Heart right ventricle (tissue), 16 donors: Measurements from ENCODE around the gene KRT222. TPM values are rescaled to one million over a fixed set of nuclear protein-coding genes. Genes with fewer than 3 reads are reported as not detected.

Experiments
- ATAC-seq, 8 donors: fragments of 200-7000 bp; cut with Tn5 transposase; one replicate each; pipeline ENCODE4 v1.9.1; 2020; ENCODE audit warnings: mild to moderate bottlenecking in 8 of 8, moderate library complexity in 8 of 8, moderate number of reproducible peaks in 1 of 8
- DNase-seq, 2 donors: peaks; one replicate each; pipeline ENCODE4 v3.0.0-alpha.2; 2020
- H3K27ac ChIP-seq, 10 donors: fragments of 200-600 bp; sonication (generic) in 2 of 10; one replicate each; pipeline versions ENCODE4 v1.5.0 to v1.8.0; 2020 to 2022; ENCODE audit warnings: mild to moderate bottlenecking in 3 of 10
- H3K27me3 ChIP-seq, 7 donors: fragments of 200-600 bp; one replicate each; pipeline ENCODE4 v1.8.0; 2021 to 2022; ENCODE audit warnings: mild to moderate bottlenecking in 2 of 7
- H3K36me3 ChIP-seq, 9 donors: fragments of 200-600 bp; sonication (generic) in 1 of 9; one replicate each; pipeline versions ENCODE4 v1.5.0 to v1.8.0; 2020 to 2022; ENCODE audit warnings: mild to moderate bottlenecking in 2 of 9
- H3K4me1 ChIP-seq, 9 donors: fragments of 200-600 bp; sonication (generic) in 1 of 9; one replicate each; pipeline versions ENCODE4 v1.5.0 to v1.8.0; 2020 to 2022; ENCODE audit warnings: mild to moderate bottlenecking in 4 of 9
- H3K4me3 ChIP-seq, 10 donors: fragments of 200-600 bp; sonication (generic) in 2 of 10; one replicate each; pipeline versions ENCODE4 v1.5.0 to v1.8.0; 2020 to 2022; ENCODE audit warnings: mild to moderate bottlenecking in 7 of 10, moderate library complexity in 2 of 10
- H3K9me3 ChIP-seq, 11 donors: fragments of 200-600 bp in 10 of 11; sonication (generic) in 2 of 11; one replicate each; pipeline versions ENCODE4 v1.5.0 to v1.8.0; 2013 to 2022; ENCODE audit warnings: mild to moderate bottlenecking in 2 of 11, control low read depth in 1 of 11, moderate library complexity in 1 of 11
- WGBS, 2 donors: extraction: QIAGEN DNeasy Blood & Tissue Kit; methylation state at CpG; one replicate each; pipeline ENCODE4 v1.1.7; 2013; ENCODE audit warnings: inconsistent platforms in 1 of 2; 5-methylcytosine and 5-hydroxymethylcytosine counted together
- intact Hi-C, 10 donors: fragments of 100-400 bp; cut with DNase I; formaldehyde crosslinking; loops; one replicate each; pipeline versions ENCODE4 v1.11.1 to v1.14.2; 2022
- polyA plus RNA-seq, 2 donors: library from polyadenylated mRNA; stranded (reverse); fragments of 200-250 nt; gene quantifications; one replicate each; pipeline ENCODE4 v1.2.3, GENCODE V29; 2013
- total RNA-seq, 10 donors: library from RNA; stranded (reverse); fragmentation: NEBNext Ultra II Directional in 3 of 10; extraction: Animal tissue kit (Norgen Biotek cat#: 25700) in 3 of 10; gene quantifications; one replicate each; pipeline versions ENCODE4 v1.2.1 to v1.2.4, GENCODE V29; 2021 to 2023
- TF ChIP-seq, protein P1 (sequence below), 9 donors: fragments of 200-600 bp; sonication (generic) in 2 of 9; IDR thresholded peaks; one replicate each; pipeline versions ENCODE4 v1.5.0 to v1.8.0; 2021 to 2022; ENCODE audit warnings: antibody characterized with exemption in 9 of 9, mild to moderate bottlenecking in 5 of 9, moderate library complexity in 1 of 9
- donor health status: Arrhythmogenic right ventricular cardiomyopathy.
- donor health status: ischemic (EF 13 %, LVEDD 7.1; RV severe dilation, severe dysfunction).
- donor health status: healthy with polysubstance abuse.
- donor health status: DM: no; HTN: yes; CAD: no.
- donor health status: DM: no; HTN: no; CAD: no.
- donor health status: ischemic (EF 25% LVEDD 6.9; RV normal size, moderate dysfunction).
- donor health status: ischemic (EF 25% LVEDD 5.7; RV mildly dilated, moderate dysfunction).
- donor health status: healthy.
- donor health status: DM: yes; HTN: yes; CAD: no.
- donor health status: Ischemic cardiomyopathy.
- donor health status: ischemic (EF 35%, LVEDD 5.7; RV mildly dilated, moderate dysfunction).
- donor health status: nonischemic (EF 11% LVEDD 7.7; RV severe dilation, severe dysfunction).
- donor health status: DM: yes; HTN: yes; CAD: no.
- donor health status: PGD.
- donor health status: ischemic (EF 29% LVEDD 5.4; RV normal size, mild dysfunction).
- donor health status: nonischemic (EF 23%, LVEDD 6.1; RV moderate dilation, normal function).

Gene KRT222
- total and polyA plus RNA-seq, 12 donors = 0.07 to 0.57 (median 0.21) TPM; not detected in 7

DNA sequence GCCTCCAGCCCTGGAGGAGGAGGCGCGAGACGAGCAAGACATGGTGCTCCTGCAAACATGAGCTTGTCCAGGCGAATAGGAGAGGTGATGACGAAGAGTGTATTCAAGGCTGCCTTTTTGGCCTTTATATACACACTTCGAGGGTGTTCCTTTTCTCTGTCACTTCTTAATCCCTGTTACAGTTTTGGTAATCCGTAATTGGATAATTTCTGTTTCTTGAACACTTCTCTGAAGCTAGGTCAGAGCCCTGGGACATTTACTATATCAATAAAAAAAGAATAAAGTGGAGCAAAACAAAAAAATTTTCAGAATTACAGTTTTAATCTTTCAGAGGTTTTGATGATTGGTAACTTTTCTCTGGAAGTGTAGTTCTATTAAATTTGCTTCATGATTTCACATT is 38.7 kb upstream of the KRT222 start, which contains the start of gene KRT24:
KRT24 (minus strand) TSS at position 101 of the 400 bp plus-strand sequence; CDS start at position 42, 59 bp downstream.
- ATAC-seq (no peak), DNase-seq (no peak)
- Histone ChIP-seq H3K4me1 (peaks cover 0 to 13% (median 0%) of the 10 kb centered on the region in 9 donors), H3K27me3 (peaks cover 0 to 49% (median 8%) of the 10 kb centered on the region in 7 donors), H3K27ac (no peak within 1 kb of the TSS), H3K4me3 (no peak within 1 kb of the TSS), H3K9me3 (no peaks in the 10 kb centered on the region), H3K36me3 (no peaks in the 10 kb centered on the region)
- TF ChIP-seq, protein P1, sequence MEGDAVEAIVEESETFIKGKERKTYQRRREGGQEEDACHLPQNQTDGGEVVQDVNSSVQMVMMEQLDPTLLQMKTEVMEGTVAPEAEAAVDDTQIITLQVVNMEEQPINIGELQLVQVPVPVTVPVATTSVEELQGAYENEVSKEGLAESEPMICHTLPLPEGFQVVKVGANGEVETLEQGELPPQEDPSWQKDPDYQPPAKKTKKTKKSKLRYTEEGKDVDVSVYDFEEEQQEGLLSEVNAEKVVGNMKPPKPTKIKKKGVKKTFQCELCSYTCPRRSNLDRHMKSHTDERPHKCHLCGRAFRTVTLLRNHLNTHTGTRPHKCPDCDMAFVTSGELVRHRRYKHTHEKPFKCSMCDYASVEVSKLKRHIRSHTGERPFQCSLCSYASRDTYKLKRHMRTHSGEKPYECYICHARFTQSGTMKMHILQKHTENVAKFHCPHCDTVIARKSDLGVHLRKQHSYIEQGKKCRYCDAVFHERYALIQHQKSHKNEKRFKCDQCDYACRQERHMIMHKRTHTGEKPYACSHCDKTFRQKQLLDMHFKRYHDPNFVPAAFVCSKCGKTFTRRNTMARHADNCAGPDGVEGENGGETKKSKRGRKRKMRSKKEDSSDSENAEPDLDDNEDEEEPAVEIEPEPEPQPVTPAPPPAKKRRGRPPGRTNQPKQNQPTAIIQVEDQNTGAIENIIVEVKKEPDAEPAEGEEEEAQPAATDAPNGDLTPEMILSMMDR (IDR thresholded peaks at IDR 0.05) = no peak
- intact Hi-C loops = no loop called here
- 50 to 64% methylated on average over 7 of the region's 7 CpGs for WGBS, 2 donors

DNA sequence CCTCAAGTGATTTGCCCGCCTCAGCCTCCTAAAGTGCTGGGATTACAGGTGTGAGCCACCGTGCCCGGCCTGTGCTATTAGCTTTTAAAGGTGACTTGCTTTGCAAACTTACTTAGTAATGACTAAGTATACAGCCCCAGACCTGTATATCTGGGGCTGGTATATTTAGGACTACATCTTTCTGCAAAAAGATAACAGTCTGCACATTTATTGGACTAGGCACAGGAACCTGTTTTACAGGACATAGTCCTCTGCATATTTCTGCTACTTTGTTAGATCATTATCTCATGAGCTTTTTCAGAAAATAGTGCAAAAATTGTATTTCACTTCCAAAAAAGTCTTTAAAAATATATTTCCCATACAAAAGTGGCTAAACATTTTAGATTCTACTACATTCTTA is 37.3 kb upstream of the KRT222 start:
- TF ChIP-seq, protein P1 (IDR thresholded peaks at IDR 0.05) = no peak
- 88 to 89% methylated on average over 3 of the region's 3 CpGs for WGBS, 2 donors
- Histone ChIP-seq H3K27ac (no peak overlapping the region), H3K9me3 (no peaks in the 10 kb centered on the region), H3K4me1 (peaks cover 0 to 7% (median 0%) of the 10 kb centered on the region in 9 donors), H3K36me3 (no peaks in the 10 kb centered on the region), H3K27me3 (peaks cover 0 to 53% (median 22%) of the 10 kb centered on the region in 7 donors), H3K4me3 (no peak overlapping the region)
- ATAC-seq (no peak), DNase-seq (no peak)
- intact Hi-C loops = no loop called here

DNA sequence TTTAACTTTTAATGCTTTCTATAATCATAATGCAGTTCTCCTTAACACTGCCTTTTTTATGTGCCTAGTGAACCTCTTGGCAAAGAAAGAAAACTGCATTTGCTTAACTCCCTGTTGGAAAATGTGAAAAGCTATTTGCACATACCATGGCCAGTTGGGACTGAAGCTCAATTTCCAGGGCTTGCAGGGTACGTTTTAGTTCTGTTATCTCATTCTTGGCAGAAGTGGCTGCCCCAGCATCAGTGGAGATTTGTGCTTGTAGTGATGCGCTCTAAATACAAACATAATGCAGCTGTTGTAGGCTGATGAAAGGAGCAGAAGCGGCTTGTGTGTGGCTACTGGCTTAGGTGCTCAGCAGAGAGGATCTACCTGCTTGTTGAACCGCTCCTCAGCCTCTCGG is 34.9 kb upstream of the KRT222 start:
- intact Hi-C loops = no loop called here
- H3K27me3 ChIP-seq = peaks cover 0 to 56% (median 33%) of the 10 kb centered on the region in 7 donors

DNA sequence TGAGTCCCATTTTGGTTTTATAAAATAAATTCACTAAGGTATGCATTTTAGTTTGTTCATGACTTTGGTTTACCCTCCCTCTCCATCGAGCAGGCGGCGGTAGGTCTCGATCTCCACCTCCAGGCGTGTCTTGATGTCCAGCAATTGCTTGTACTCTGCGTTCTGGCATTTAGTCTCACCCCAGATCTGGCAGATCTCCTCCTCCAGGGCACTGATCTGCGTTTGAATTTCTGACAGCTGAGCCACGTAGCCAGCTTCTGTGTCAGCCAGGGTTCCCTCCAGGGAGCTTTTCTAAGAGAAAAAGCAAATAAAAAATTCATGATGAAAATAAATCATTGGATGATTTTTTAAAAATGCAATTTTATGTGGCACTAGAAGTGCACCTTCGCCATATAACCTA is 34.4 kb upstream of the KRT222 start:
- DNase-seq = no peak
- WGBS, 2 donors = 58 to 59% methylated on average over 9 of the region's 9 CpGs
- no peaks in the 10 kb centered on the region for H3K36me3 ChIP-seq
- intact Hi-C loops = no loop called here
- H3K27me3 ChIP-seq = peaks cover 0 to 52% (median 32%) of the 10 kb centered on the region in 7 donors
- ATAC-seq = no peak
- H3K27ac ChIP-seq = no peak overlapping the region
- H3K4me1 ChIP-seq = peaks cover 0 to 7% (median 0%) of the 10 kb centered on the region in 9 donors
- H3K4me3 ChIP-seq = no peak overlapping the region
- TF ChIP-seq, protein P1 (IDR thresholded peaks at IDR 0.05) = no peak
- H3K9me3 ChIP-seq = no peaks in the 10 kb centered on the region

More for the DNA sequence above, 34.9 kb upstream of the KRT222 start:
- 49 to 51% methylated on average over 5 of the region's 5 CpGs for WGBS, 2 donors
- H3K4me3 ChIP-seq = no peak overlapping the region
- no peaks in the 10 kb centered on the region for H3K36me3 ChIP-seq
- peaks cover 0 to 7% (median 0%) of the 10 kb centered on the region in 9 donors for H3K4me1 ChIP-seq
- ATAC-seq = no peak
- DNase-seq = no peak
- no peak overlapping the region for H3K27ac ChIP-seq
- no peaks in the 10 kb centered on the region for H3K9me3 ChIP-seq
- TF ChIP-seq, protein P1 (IDR thresholded peaks at IDR 0.05) = no peak
